Left ventricle myocardium superior (tissue), 1 donor: ENCODE measurements around the gene TMED9. TPM values are rescaled to one million over a fixed set of nuclear protein-coding genes. Genes with fewer than 3 reads are reported as not detected.

Source experiments
- ATAC-seq: fragments of 200-7000 bp; cut with Tn5 transposase; one replicate; pipeline ENCODE4 v1.9.1; 2020; ENCODE audit warnings: mild to moderate bottlenecking, moderate library complexity
- DNase-seq: peaks from one replicate; pipeline ENCODE4 v3.0.0-alpha.2; 2020
- intact Hi-C: fragments of 100-400 bp; cut with micrococcal nuclease; formaldehyde crosslinking; loops from one replicate; pipeline ENCODE4 v1.11.0; 2022
- total RNA-seq: library from RNA; stranded (reverse); fragmentation: NEBNext Ultra II Directional; extraction: Animal tissue kit (Norgen Biotek cat#: 25700); gene quantifications from one replicate; pipeline ENCODE4 v1.2.1, GENCODE V29; 2021
- donor health status: DM: no; HTN: yes; CAD: no; lungs with severe emphysema.

Gene TMED9
- total RNA-seq, 1 donor from 2014 or later, result 63.9 TPM

DNA sequence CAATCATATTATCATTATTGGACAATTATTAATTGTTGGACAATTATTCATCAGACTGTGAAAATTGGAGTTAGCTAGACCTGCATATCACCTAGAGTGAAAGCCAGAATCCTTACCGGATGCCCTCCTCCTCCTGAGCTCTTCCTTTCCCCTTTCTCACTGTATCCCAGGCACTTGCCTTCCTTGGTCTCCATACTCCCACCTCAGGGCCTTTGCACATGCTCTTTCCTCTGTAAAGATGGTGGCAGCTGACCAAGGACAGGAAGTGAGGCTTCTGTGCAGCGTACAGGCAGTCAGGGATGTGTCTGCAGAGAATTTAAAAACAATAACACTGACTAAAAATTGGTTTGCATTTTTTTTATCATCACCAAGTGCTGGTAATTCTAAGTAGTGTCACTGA is 22.1 kb upstream of the TMED9 start:
- intact Hi-C loops, result no loop called here
- DNase-seq, result no peak
- no peak for ATAC-seq

DNA sequence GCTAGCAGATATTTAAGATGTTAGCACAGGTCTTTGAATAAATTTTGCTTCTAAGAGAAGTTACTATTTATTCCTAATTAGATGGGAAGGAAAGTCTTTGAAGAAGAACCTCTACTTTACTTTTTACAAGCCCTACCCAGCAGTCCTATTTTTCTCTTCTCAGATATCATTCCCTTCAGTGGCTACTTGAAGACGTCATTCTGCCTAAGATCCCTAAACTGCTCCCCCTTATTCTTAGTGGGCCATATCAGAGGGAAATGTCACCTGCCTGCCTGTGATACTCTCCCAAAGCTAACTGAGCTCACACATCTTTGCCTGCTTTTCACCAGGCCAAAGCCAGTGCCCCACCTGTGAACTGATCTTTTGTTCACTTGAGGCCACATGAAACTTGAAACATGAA is 16.5 kb upstream of the TMED9 start:
- ATAC-seq (no peak), DNase-seq (no peak)
- intact Hi-C loops, result no loop called here

DNA sequence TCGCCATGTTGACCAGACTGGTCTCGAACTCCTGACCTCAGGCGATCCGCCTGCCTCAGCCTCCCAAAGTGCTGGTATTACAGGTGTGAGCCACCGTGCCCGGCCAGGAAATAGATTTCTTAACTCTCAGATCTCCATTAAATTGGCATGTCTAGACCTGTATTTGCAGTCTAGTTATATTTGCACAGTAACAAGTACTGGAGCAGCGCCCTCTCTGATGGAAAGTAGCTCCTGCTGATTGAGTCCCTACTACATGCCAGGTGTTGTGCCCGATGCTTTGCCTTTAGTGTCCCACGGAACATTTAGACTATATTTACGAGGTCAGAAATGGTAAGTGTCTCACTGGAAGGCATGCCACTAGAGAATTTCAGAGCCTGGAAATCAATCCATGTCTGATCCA is 15.8 kb upstream of the TMED9 start:
- ATAC-seq, result no peak
- DNase-seq, result no peak
- intact Hi-C loops, result no loop called here

DNA sequence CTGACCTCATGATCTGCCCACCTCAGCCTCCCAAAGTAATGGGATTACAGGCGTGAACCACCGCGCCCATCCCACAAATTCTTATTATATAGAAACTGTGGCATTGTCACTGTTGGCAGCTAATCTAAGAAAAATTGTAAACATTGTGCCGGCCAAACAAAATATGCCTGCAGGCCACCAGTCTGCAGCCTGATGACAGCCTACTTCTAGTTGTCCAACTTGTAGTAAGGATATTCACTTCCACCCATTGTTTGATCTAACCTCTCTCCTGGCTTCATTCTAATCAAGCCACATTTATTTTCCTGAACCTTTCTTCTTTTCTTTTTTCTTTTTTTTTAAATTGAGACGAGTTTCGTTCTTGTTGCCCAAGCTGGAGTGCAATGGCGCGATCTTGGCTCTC is 13.7 kb upstream of the TMED9 start:
- no peak for DNase-seq
- intact Hi-C loops, result no loop called here
- no peak for ATAC-seq

DNA sequence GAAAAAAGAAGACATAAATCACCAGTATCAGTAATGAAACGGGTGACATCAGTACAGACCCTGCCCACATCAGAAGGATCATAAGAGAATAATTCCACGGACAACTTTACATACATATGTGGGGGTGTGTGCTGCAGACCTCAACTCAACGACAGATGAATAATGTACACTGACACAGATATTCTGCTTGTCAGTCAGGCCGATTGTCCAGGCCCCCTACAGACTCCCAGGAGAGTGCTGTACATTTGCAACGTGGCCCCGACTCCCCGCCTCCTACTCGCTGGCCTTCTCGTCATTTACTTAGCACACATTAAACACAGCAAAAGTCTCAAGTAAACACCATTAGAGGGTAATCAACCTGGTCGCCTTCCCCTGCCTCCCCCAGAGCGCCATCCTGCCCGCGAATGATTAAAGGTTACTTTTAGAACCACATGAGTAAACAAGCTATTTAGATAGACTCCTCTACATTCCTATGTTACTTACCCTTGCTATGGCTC is 3.5 kb upstream of the TMED9 start:
- intact Hi-C loops, result no loop called here
- no peak for DNase-seq
- ATAC-seq, result no peak

DNA sequence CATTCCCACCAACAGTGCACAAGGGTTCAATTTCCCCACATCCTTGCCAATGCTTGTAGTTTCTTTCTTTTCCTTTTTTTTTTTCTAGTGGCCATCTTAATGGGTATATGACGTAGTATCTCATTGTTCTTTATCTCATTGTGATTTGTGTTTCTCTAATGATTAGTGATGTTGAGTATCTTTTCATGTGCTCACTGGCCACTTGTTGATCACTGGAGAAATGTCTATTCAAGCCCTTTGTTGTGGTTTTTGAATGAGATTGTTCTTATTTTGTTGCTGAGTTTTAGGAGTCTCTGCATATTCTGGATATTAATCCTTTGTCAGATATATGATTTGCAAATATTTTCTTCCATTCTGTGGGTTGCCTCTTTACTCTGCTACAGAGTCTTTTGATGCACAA is 1.6 kb upstream of the TMED9 start:
- intact Hi-C loops, result no loop called here

DNA sequence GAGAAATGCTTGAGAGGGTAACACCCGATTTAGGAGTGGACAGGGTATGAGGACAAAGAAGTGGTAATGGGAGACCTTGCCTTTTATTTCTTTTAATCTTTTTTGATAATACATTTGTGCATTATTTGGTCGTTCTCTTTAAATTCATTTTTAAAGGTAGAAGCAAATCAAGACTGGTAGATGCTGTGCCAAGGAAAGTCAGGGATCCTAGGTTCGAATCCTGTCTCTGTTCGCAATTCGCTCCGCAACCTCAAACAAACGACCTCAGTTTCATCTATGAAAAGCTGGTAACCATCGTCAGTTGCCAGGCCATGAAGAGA is 353 bp upstream of the TMED9 start:
- no peak for DNase-seq
- intact Hi-C loops, result no loop called here
- no peak for ATAC-seq

More for the DNA sequence above, 1.6 kb upstream of the TMED9 start:
- DNase-seq (no peak), ATAC-seq (no peak)

DNA sequence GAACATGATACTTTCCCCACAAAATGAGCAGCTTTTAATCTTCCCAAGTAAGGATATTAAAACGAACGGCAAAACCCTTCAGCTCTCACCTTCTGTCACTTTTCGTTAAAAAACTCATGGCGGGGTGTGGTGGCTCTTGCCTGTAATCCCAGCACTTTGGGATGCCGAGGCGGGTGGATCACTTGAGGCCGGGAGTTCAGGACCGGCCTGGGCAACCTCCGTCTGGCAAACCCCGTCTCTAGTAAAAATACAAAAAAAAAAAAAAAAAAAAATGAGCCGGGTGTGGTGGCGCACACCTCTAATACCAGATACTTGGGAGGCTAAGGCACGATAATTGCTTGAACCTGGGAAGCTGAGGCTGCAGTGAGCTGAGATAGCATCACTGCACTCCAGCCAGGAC is 902 bp downstream of the TMED9 start:
- ATAC-seq (no peak), DNase-seq (no peak)
- intact Hi-C loops, result no loop called here

DNA sequence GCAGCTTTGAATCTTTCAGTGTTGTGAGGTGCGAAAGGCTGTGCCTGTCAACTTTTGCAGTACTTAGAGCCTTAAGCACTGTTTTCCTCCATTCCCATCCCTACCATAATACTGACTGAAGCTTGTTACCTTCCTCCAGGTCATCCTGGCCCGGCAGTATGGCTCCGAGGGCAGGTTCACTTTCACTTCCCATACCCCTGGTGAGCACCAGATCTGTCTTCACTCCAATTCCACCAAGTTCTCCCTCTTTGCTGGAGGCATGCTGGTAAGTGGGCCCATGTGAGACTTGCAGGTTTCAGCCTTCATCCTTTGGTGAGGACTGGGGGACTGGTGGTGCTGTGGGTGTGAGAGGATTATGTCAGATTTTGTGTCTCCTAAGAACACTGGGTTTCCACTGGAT is 1.5 kb downstream of the TMED9 start:
- intact Hi-C loops, result no loop called here
- ATAC-seq, result no peak

DNA sequence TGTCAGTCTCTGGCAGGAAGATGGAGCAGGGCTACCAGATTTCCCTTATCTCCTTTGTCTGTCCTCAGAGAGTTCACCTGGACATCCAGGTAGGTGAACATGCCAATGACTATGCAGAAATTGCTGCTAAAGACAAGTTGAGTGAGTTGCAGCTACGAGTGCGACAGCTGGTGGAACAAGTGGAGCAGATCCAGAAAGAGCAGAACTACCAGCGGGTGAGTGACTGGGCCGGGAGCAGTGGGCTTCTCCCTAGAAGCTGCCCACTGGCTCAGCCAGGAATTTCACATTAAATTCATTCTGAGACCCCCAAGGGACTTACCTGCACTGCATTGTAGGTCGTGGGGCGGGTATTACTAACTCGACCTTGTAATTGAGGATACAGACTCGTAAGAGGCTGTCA is 2.1 kb downstream of the TMED9 start:
- intact Hi-C loops, result no loop called here
- ATAC-seq (no peak), DNase-seq (no peak)

More for the DNA sequence above, 1.5 kb downstream of the TMED9 start:
- DNase-seq, result no peak

DNA sequence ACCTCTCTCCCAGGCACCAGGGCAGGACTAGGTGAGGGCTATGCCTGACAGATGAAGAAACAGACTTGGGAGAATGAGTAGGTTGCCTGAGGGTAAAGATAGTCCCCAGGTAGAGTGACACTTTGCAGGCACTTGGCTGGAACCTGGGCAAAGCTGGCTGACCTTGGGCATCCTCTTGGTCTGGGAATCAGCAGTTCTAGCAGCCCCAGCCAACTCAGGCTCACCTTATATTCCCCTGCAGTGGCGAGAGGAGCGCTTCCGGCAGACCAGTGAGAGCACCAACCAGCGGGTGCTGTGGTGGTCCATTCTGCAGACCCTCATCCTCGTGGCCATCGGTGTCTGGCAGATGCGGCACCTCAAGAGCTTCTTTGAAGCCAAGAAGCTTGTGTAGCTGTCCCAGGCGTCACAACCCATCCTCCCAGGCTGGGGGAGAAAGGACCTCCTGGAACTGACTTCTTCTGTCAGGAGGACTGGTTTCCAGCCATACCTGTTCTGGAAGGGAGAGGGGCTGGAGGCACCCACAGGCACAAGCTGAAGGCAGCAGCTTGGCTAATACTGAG is 3.1 kb downstream of the TMED9 start:
- ATAC-seq, result no peak
- intact Hi-C loops, result no loop called here
- no peak for DNase-seq

DNA sequence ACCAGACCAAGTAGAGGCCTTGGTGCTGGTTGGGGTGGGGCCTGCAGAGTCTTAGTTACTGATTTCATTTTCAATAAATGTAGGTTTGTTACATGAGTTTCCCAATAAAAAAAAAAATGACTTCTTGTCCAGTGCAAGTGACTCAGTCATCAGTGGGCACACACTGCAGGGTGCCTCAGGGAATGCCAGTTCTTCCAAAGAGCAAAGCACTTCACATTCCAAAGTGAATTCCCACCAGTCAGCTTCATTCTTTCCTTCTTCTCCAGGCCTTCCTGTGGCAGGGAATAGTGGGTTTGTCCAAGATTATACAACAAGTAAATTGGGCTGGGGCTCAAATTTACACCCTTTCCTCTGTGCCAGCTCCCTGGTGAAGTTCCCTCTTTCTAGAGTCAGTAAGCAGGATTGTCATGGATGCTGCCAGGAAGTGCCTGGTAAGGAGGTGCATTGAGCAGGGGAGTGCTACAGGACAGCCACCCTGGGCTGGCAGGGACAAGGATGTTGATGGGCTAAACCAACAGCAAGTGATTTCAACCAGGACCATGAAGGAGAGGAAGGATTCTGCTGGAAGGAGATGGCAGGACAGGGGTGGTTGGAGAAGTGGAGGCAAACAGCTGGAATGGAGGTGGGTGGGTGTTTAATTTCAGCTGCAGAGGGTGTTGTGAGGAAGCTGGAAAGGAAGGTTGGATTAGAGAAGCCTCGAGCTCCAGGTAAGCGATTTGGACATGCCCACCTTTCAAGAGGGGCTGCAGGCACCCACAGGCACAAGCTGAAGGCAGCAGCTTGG is 4.2 kb downstream of the TMED9 start:
- ATAC-seq (no peak), DNase-seq (no peak)

DNA sequence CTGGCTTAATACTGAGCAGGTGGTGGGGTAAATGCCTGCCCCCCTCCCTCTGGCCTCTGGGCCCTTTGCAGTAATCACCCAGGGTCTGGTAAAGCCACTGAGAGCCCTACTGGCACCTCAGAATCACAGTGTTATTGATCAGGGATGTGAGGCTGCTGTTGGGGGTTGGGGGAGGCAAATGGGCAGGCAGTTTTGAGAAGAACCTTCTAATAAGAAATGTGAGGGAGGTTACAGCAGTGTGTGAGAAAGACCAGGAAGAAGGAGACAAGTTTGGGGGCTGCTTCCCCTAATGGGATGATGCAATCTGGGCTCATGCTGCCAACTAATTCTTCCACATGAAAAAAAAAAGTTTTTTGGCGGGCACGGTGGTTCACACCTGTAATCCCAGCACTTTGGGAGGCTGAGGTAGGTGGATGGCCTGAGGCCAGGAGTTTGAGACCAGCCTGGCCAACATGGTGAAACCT is 4.8 kb downstream of the TMED9 start:
- intact Hi-C loops, result no loop called here

More for the DNA sequence above, 4.2 kb downstream of the TMED9 start:
- intact Hi-C loops, result no loop called here

DNA sequence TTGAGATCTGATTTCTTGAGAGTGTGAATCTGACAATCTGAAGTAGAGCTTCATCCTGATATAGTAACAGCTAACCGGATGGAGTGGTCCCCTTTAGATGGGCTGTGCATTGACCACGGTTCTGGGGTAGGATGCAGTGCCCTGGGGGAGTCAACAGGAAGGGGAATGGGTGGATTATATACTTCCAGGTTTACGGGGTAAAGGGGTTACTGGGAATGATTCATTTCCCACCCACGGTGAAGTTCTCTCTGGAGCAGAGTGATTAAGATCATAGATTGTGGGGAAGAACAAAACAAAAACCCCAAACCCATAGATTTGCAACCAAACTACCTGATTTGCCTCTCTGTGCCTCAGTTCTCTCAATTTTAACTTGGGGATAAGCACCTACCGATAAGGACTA is 6.5 kb downstream of the TMED9 start:
- DNase-seq, result no peak
- intact Hi-C loops, result no loop called here
- ATAC-seq, result no peak

More for the DNA sequence above, 4.8 kb downstream of the TMED9 start:
- ATAC-seq (no peak), DNase-seq (no peak)

DNA sequence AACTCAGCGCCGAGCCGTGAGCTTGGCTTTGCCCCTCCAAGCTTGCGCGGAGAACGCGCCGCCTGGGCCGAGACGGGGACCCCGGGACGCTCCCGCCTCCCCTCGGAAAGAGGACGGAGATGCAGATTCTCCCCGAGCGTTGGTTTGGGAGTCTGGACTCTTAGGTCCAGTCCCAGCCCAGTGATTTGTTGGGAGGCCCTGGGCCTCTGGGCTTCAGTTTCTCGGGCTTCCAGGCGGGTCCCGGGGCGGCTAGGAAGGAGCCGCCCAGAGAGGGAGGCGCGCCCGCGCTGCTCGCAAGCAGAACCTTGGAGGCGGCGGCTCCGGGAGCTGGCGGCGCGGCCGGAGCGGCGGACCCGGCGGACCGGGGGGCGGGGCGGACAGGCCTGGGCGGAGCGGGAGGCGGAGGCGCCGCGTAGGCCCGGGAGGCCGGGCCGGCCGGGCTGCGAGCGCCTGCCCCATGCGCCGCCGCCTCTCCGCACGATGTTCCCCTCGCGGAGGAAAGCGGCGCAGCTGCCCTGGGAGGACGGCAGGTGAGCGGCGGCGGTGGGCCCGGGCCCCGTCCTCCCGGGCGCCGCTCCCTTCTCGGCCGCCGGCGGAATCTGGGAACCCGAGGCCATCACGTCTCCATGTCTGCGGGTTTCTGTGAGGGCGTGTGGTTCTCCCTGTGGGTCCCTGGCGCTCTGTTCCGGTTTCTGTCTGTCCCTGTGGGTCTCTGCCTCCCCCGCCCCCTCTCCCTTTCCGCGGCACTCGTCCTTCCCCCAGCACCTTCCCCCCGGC is 7.9 kb downstream of the TMED9 start, which contains the start of gene B4GALT7:
B4GALT7 (plus strand) TSS at position 402 of the 777 bp plus-strand sequence; CDS start at position 481, 79 bp downstream.
- intact Hi-C loops, result no loop called here

DNA sequence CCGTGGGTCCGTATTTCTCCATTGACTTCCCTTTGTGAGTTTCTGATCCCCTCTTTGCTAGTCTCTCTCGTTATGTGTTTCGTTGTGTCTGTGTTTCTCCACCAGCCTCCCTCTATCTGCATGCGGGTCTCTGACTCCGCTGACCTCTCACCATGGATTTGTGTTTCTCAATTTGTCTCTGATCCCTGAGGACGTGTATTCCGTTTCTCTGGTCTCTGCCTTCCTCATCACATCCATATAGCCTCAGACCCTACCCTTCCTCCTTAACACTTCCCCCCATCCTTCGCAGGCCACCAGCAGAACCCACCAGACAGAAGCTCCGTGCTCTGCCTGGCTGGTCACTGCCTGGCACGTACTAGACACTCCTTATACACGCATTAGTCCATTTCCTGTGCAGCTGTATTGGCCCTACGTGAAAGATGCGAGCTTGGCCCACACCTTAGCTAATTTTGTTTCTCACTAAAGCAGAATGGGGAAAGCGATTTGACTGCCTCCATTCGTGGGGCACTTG is 8.6 kb downstream of the TMED9 start:
- ATAC-seq, result no peak

More for the DNA sequence above, 7.9 kb downstream of the TMED9 start, which contains the start of gene B4GALT7:
- peak; percentile 98 for ATAC-seq
- DNase-seq, result peak; percentile 93

DNA sequence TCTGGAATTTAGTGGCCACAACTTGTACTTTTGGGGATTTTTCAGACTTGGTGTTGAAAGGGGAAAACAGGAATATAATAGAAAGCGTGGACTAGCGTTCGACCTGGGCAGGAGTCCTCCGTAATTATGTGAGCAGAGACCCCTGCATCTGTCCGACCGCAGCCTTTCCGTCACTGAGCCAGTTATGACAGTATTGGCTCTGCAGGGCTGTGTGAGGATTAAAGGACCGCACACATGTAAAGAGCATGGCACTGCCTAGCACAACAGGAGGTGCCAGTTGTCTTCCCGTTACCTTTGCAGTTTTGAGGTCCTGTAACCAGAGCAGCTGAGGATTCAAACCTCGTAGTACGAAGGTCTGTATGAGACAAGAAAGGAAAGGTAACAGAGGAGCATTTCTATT is 9.1 kb downstream of the TMED9 start:
- no peak for DNase-seq
- ATAC-seq, result no peak
- intact Hi-C loops, result no loop called here

More for the DNA sequence above, 8.6 kb downstream of the TMED9 start:
- no peak for DNase-seq
- intact Hi-C loops, result no loop called here

DNA sequence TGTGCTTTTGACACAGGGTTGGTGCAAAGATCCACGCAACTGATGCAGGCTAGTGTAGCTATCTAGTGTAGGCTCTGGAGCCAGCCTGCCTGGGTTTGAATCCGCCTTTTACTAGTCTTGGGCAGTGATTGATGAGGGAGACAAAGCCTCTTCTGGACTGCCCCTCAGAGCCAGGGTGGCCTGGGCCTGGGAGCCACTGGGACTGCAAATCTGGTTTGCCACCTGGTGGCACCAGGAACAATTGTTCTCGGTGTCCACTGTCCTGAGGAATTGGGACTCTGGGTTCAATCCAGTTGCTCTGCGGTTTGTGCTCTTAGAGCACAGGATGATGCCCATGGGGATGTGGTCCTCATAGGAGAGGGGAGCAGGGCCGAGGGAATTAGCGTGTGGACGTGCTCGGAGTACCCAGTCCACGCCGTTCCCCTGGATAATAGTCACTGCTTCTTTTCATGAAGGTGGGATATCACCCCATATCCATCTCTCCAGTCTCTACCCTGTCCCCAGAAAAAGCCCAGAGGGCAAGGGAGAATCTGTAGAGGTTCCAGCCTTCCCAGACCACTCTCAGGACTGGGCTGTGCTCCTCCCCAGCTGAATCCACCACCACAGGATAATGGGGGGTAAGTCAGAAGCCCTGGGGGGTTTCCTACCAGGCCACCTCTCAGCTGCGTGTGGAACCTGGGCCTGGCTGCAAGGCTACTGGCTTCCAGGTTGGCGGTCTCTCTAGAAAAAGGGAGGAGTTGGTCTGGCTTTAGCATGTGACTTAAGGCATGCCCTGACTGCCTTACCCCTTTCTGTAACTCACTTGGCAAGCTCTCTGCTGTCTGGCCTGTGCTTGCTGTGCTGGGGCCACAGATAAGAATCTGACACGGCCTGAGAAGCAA is 9.8 kb downstream of the TMED9 start:
- ATAC-seq (no peak), DNase-seq (no peak)
- intact Hi-C loops, result no loop called here

DNA sequence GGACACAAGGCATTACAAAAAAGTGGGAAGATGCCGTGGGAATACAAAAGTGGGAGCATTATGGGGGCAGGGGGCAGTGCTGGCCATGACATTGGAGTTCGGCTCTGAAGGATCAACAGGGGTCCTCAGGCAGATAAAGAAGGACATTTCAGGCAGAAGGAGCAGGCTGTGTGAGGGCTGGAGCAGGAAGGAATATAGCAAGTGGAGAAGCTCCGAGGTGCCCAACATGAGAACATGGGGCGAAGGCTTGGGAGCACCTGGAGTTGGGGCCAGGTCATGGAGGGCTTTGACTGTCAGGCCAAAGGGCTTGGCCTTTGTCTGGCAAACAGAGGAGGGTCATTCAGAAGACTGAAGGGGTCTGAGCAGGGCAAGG is 10.4 kb downstream of the TMED9 start:
- DNase-seq (no peak), ATAC-seq (no peak)
- intact Hi-C loops, result no loop called here
